Effector memory CD4-positive, alpha-beta T cell (primary cell): Measurements from ENCODE around the gene CCDC148.

Experiments used
- DNase-seq, 3 donors: peaks; one replicate each; pipeline ENCODE4 v3.0.0-alpha.2; 2020
- H3K27ac ChIP-seq: 2 replicates; pipeline ENCODE4 v1.7.0; 2013; ENCODE audit warnings: mild to moderate bottlenecking, low read length, moderate library complexity; ENCODE audit not compliant: insufficient read depth, poor library complexity, severe bottlenecking
- H3K27me3 ChIP-seq: replicated peaks from 2 replicates; pipeline ENCODE4 v1.7.0; 2013; ENCODE audit warnings: mild to moderate bottlenecking, low read length; ENCODE audit not compliant: insufficient read depth, control insufficient read depth, poor library complexity, severe bottlenecking
- H3K36me3 ChIP-seq: 2 replicates; pipeline ENCODE4 v1.7.0; 2013; ENCODE audit warnings: mild to moderate bottlenecking, low read length, moderate library complexity; ENCODE audit not compliant: control insufficient read depth, insufficient read depth
- H3K4me1 ChIP-seq: 2 replicates; pipeline ENCODE4 v1.7.0; 2013; ENCODE audit warnings: low read length, mild to moderate bottlenecking; ENCODE audit not compliant: control insufficient read depth, insufficient read depth, poor library complexity, severe bottlenecking
- H3K4me3 ChIP-seq: 2 replicates; pipeline ENCODE4 v1.7.0; 2013; ENCODE audit warnings: low read length, low read depth, mild to moderate bottlenecking; ENCODE audit not compliant: insufficient read depth, poor library complexity, severe bottlenecking
- H3K9me3 ChIP-seq: 2 replicates; pipeline ENCODE4 v1.7.0; 2013; ENCODE audit warnings: mild to moderate bottlenecking, low read length, moderate library complexity; ENCODE audit not compliant: control insufficient read depth

CCDC148 gene

DNA sequence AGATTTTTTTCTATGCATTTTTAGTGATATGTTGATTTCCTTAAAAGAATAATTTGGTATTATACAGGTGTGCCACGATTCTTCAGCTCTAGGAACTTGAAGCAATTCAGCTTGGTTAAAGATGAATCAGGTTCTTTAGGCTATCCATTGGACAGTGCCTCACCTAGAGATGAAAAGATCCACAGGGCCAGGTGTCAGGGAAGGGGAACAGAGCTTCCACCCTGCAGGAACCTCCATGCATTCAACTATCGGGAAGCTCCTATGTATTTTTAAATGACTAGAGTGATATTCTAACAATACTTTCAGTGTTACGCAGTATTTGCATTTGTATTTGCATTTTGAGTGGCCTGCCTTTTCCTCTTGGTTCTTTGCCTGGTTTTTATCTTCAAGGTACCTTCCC is 40.4 kb upstream of the CCDC148 start:
- DNase-seq = no peak
- H3K4me3 ChIP-seq = no peak overlapping the region
- no peaks in the 10 kb centered on the region for H3K27me3 ChIP-seq
- H3K27ac ChIP-seq = no peak overlapping the region
- H3K36me3 ChIP-seq = no peaks in the 10 kb centered on the region
- H3K4me1 ChIP-seq = no peaks in the 10 kb centered on the region
- no peaks in the 10 kb centered on the region for H3K9me3 ChIP-seq

DNA sequence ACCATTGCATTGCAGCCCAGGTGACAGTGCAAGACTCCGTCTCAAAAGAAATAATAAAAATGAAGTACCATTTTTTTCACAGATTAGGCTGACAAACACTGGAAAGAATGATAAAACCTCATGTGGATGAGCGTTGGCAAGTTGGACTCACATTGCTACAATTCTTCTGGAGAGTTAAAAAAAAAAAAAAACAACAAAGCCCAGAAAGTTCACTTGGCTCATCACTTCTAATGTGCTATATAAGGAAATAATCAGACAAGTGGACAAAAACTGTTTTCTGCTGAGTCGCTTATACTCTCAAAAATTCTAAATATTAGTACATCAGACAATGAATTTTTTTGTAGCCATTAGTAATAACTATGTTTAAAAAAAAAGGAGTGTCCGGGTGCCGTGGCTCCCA is 38.6 kb upstream of the CCDC148 start:
- no peak overlapping the region for H3K27ac ChIP-seq
- no peaks in the 10 kb centered on the region for H3K9me3 ChIP-seq
- no peaks in the 10 kb centered on the region for H3K4me1 ChIP-seq
- DNase-seq = no peak
- H3K36me3 ChIP-seq = no peaks in the 10 kb centered on the region
- H3K4me3 ChIP-seq = no peak overlapping the region
- no peaks in the 10 kb centered on the region for H3K27me3 ChIP-seq

DNA sequence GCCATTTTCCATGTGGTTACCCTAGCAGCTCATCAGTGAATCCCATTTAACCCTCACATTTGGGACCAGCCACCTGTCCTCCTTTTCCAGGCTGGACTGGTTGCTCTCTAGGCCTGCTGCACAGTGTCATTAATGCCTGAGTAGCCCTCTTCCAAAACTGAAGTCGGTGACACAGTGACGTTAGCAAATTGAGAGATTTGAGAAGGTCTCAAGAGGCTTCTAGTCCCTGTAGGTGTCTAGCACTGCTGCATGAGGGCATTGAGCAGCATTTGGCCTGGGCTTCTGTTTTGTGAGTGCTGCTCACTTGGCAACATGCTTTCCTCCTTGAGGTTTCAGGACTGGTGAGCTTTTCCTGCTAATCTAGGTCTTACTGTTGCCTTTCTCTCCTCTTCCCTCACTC is 36.9 kb upstream of the CCDC148 start:
- H3K27me3 ChIP-seq = no peaks in the 10 kb centered on the region
- H3K27ac ChIP-seq = no peak overlapping the region
- no peaks in the 10 kb centered on the region for H3K36me3 ChIP-seq
- H3K4me1 ChIP-seq = no peaks in the 10 kb centered on the region
- H3K4me3 ChIP-seq = no peak overlapping the region
- DNase-seq = no peak
- no peaks in the 10 kb centered on the region for H3K9me3 ChIP-seq

DNA sequence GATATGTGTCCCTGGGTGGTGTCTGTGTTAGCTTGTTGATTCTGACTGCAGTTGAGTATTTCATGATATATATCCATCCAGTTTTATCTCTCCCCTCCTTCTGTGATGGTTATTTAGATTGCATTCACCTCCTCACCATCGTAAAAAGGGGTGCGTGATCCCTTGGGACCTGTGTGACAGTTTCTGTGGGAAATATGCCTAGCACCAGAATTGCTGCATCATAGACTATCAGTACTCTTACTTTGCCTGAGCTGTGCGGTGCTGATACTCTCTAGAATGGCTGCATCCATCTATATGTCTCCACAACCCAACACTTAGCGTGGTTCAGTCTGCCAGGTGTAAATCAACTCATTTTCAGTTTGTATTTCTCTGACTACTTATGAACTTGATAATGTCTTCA is 34.5 kb upstream of the CCDC148 start:
- no peaks in the 10 kb centered on the region for H3K36me3 ChIP-seq
- H3K4me1 ChIP-seq = no peaks in the 10 kb centered on the region

DNA sequence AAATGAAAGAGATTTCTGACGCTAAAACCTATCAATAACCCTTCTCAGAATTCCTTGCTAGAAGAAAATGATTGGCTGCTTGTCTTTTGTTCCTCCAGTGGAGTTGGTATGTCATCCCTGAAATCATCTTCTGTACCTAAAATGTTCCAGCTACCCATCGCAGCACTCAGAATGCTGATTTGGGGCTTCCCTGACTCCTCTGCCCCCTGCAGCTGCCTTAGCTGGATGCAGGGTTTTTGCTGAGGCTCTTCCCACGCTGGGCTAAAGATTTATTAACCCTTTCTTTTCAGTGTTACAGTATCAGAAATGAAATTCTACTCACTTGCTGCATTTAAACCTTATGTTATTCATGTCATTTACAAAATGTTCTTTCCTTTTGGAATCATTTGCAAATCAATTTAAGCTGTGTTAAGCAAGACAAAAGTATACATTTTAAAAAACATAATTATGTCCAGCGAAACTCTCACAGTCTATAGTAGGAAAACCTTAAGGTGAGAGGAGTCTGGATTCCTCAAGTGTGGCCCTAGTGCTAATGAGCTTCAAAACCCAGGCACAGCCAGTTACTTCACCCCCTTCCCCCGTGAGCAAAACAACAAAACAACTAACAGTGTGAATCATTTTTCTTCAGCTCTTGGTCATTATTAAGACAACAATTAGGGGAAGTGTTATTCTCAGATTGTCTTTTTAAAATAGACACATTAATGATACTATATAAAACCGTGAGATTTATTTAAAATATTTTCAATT is 33.0 kb upstream of the CCDC148 start:
- Histone ChIP-seq H3K27me3 (no peaks in the 10 kb centered on the region), H3K36me3 (no peaks in the 10 kb centered on the region), H3K4me3 (no peak overlapping the region), H3K4me1 (no peaks in the 10 kb centered on the region), H3K27ac (no peak overlapping the region), H3K9me3 (no peaks in the 10 kb centered on the region)
- DNase-seq = no peak

More for the DNA sequence above, 34.5 kb upstream of the CCDC148 start:
- H3K27me3 ChIP-seq = no peaks in the 10 kb centered on the region
- H3K4me3 ChIP-seq = no peak overlapping the region
- DNase-seq = no peak
- H3K27ac ChIP-seq = no peak overlapping the region
- no peaks in the 10 kb centered on the region for H3K9me3 ChIP-seq

DNA sequence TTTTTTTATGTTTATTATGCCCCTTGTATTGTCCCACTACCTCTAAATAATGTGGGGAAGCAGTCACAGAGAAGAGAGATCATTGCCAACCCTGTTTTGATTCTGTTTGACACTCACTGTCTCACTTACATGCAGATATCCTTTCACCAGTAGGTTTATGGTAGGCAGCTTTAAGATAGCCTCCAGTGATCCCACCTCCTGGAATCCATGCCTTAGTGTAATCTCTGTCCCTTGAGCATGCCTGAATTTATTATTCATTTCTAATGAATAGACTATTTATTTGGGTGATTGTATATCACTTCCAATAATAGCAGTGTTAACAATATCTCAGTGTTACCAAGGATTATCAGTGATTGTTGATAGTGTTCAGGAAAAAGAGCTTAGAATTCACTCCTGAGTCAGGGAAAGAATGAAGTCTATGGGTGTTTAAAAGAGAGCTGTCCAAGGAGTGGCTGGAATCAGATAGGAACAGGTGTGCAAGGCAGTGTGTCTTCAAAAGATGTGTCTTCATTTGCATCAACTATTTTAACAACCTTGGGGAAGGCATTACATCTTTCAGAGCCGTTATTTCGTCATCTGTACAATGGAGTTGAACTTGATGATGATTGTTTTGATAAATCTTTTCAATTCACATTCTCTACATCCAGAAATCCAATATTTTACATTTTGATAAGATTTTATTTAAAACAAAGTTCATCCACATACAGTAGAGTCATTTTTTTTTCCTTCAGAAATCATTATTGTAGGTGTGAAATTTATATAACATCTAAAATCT is 32.1 kb upstream of the CCDC148 start:
- no peaks in the 10 kb centered on the region for H3K9me3 ChIP-seq
- no peak overlapping the region for H3K27ac ChIP-seq
- no peaks in the 10 kb centered on the region for H3K27me3 ChIP-seq
- no peak overlapping the region for H3K4me3 ChIP-seq
- H3K4me1 ChIP-seq = no peaks in the 10 kb centered on the region
- no peak for DNase-seq
- H3K36me3 ChIP-seq = no peaks in the 10 kb centered on the region

DNA sequence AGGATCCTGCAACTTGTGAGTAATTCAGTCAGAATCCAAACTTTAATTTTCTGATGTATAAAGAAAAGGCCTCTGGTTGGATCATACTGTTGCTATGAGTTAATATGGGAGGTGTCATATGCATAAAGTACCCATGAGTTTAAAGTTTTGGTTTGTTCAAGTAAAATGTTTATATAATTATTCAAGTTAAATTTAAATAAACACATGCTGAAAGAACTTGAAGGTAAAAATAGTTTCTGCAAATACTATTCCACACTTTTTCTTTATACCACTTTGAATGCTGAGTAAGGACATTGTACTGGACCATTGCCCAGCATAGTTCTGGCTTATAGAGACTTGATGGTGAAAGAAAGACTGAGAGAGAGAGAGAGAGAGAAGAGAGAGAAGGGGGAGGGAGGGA is 30.9 kb upstream of the CCDC148 start:
- H3K27ac ChIP-seq = no peak overlapping the region
- no peaks in the 10 kb centered on the region for H3K9me3 ChIP-seq
- no peaks in the 10 kb centered on the region for H3K4me1 ChIP-seq
- H3K36me3 ChIP-seq = no peaks in the 10 kb centered on the region
- DNase-seq = no peak
- H3K27me3 ChIP-seq = no peaks in the 10 kb centered on the region
- H3K4me3 ChIP-seq = no peak overlapping the region

DNA sequence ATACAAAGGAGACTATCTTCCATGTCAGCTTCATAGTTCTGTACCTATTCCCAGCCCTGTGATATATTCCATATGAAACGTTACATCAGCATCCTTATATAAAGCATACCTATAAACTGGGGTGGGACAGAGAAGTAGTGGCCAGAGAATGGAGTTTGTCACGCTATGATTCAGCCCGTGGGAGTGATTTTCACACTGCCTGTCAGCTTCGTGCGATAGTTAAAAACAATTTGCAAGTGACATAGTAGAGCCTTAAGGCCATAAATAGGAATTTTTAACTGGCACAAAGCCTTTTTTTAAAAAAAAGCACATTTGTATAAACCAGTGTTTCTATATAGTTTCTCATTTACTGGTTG is 30.4 kb upstream of the CCDC148 start:
- Histone ChIP-seq H3K27ac (no peak overlapping the region), H3K36me3 (no peaks in the 10 kb centered on the region)
- DNase-seq = no peak

DNA sequence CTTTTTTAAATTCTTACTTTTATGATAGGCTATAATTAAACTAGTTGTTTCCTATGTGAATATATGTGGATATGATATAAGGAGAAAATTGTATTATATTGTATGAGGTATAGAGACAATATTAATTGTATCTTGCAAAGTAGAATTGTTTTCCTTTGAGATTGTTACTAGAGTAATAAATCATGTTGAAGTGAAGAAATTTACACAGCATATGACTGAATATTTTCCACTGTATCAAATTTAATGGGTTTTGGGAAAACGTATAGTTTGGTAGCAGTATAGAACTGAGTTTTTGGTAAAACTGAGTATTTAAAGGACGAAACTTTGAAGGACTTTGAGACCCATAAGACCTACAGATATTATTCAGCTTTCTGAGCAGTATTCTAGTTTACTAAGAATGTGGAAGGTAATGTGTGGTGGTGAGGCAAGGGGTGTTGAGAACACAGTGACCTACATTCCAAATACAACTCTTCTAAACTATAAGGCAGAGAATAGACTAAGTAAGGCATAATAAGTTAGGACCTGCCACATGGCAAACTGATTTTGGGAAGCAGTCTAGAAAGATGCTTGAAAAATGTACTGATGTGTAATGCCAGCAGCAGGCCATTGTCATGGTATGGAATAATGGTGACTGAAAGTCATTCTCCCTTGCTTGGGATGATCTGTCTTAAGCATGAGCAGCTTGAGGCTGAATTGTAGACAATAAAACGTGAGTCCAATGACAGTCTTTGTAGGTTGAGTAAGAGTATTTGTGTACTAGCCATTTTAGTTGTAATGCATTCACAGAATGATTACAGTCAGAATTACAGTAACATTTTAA is 29.8 kb upstream of the CCDC148 start:
- no peaks in the 10 kb centered on the region for H3K36me3 ChIP-seq
- no peaks in the 10 kb centered on the region for H3K27me3 ChIP-seq
- DNase-seq = no peak
- H3K4me3 ChIP-seq = no peak overlapping the region
- no peaks in the 10 kb centered on the region for H3K4me1 ChIP-seq
- no peak overlapping the region for H3K27ac ChIP-seq
- no peaks in the 10 kb centered on the region for H3K9me3 ChIP-seq

More for the DNA sequence above, 30.4 kb upstream of the CCDC148 start:
- Histone ChIP-seq H3K4me3 (no peak overlapping the region), H3K27me3 (no peaks in the 10 kb centered on the region), H3K9me3 (no peaks in the 10 kb centered on the region), H3K4me1 (no peaks in the 10 kb centered on the region)
